HG03442 (cell line): Measurements from ENCODE around the gene KANSL1.

Experiments used
- ATAC-seq: cut with Tn5 transposase; IDR thresholded peaks from one replicate; pipeline ENCODE4 v1.9.1; 2021; ENCODE audit warnings: mild to moderate bottlenecking, moderate library complexity; ENCODE audit not compliant: unreplicated experiment

The KANSL1 gene

DNA sequence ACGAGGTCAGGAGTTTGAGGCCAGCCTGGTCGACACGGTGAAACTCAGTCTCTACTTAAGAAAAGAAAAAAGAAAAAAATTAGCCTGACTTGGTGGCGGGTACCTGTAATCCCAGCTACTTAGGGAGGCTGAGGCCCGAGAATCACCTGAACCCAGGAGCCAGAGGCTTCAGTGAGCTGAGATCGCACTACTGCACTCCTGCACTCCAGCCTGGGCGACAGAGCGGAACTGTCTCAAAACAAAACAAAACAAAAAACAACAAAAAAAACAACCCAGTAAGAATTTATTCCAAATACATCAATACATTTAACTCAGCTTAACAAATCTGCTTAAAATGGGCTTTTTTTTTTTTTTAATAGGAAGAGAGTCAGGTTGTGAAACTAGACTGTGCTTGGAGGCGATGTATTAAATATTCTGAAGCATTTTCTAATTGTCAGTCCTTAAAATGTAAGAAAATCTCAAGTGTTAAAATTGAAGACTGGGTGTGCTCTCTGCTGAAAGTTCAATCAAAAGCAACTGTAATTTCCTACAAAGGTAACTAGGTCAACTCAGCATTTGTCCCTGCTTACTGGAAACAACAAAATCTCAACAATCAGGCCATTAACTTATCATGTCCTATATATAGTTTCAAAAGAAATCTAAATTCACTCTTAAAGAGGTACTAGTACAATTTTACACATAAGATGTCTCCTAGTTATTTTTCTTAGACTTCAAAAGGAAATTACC lies 23.2 kb downstream of the KANSL1 start:
- no peak for ATAC-seq

DNA sequence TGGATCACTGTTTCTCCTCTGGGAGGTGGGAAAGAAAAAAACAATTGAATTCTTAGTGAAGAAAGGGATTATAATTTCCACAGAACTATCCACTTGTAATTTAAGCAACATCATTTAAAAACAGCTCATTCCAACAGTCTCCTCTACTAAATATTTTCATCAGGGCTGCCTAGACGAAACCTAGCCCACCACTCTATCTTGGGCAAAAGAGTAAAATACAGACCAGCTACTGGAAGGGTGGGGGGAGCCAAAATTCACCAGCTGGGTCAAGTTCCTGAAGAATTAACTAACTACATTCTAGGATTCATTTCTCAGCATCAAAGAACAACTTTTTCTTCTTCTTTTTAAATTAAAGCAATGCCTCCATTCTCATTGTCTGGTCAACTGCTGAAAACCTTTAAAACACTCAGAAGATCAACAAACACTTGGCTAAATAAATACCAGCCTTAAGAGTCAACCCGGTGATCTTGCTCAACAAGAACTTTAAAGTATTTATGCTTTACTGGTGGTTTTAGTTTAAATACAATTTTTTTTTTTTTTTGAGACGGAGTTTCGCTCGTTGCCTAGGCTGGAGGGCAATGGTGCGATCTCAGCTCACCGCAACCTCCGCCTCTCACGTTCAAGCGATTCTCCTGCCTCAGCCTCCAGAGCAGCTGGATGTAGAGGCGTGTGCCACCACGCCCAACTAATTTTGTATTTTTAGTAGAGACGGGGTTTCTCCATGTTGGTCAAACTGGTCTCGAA lies 25.2 kb downstream of the KANSL1 start:
- no peak for ATAC-seq

DNA sequence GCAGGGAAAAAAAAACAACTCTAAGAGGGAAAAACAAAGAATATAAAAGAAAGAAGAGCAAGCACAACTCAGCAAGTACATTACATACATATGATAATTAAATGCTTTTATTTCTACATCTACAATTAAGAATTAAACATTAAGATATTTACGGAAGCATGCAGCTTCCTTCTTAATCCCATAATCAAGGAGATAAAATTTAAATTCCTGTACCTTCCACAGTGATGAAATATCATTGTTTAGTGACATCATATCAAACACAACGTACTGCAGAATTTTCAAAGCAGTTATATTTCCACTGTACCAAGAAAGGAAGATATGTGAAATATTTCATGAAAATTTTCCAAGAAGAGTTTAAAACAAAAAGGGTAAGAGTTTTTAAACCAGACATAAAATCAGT lies 26.0 kb downstream of the KANSL1 start:
- ATAC-seq, result no peak

DNA sequence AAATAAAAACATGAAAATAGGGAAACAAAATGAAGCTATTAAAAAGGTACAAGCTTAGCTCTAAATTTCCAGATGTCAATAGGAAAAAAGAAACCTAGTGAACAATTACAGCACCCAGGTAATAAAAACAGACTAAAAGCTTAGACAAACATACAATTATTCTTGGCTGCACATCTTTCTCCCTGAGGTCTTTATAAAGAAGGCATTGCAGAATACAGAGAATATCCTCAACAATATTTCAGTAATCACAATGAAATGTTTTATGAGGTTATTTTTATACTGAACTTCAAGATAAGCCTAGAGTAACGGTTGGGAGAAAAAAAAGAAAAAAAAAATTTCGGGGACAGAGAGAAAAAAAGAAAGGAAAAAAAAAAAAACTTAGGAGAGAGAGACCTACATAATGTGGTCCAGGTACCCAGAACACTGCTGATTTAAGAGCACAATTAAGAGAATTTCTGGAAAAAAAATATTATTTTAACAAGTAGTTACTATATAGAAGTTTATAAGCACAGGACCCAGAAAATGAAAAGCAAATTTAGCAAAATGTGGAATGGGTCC lies 26.5 kb downstream of the KANSL1 start:
- ATAC-seq, result no peak

DNA sequence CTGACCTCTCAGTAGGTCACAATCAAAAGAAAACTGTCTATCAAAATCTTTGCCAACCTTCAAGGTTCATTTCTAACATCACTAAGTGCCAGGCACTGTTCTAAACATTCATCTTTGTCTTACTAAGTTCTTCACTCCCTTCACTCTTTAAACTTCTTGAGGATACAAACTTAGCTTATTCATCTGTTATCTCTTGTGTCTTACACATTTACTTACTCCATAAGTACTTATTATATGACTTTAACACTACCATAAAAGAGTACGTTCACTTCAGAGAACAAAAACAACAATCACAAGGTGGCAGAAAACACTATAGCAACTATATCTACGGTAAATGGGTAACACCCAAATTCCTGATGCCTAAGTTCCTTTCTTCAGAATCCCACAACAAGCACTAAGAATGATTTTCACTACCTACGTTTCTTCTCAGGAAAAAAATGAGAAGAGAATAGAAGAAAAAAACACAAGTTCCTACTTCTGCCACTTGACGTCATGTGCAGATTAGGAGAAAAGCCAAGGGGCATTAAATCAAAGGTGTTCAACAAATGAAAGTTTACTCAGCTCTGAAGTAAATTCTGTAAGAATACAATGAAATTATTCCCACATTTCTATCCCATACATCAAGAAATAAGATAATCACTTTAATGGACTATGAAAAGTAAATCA lies 29.2 kb downstream of the KANSL1 start:
- no peak for ATAC-seq

DNA sequence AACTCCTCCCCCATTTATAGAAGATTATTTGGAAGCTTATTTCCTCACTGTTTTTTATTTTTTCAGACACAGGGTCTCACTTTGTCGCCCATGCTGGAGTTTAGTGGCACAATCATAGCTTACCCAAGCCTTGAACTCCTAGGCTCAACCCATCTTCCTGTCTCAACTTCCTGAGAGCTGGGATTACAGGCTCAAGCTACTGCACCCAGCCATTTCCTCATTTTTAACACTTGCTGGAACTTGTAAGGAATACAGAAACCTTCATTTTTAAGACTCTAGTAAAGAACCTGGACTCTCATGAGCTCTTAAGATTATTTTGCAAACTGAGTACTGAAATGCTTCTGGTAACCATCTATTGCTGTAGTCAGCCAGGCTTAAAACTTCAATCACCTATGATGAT lies 29.9 kb downstream of the KANSL1 start:
- ATAC-seq, result no peak

DNA sequence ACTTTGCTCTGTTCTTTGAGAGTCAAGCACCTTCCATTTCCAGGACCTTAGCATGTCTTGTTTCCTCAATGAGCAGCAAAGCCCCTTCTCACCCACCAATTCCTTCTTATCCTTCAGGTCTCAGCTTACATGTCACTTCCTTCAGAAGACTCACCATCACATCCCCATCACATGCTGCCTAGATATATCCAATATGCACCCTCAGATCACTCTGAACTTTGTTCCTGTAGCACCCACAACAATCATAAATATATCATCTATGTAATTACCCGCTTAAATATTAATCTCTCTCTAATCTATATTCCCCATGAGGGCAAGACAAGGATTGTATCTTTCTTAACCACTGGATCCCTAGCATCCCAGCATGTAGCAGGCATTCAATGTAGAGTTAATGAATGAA lies 30.4 kb downstream of the KANSL1 start:
- no peak for ATAC-seq

DNA sequence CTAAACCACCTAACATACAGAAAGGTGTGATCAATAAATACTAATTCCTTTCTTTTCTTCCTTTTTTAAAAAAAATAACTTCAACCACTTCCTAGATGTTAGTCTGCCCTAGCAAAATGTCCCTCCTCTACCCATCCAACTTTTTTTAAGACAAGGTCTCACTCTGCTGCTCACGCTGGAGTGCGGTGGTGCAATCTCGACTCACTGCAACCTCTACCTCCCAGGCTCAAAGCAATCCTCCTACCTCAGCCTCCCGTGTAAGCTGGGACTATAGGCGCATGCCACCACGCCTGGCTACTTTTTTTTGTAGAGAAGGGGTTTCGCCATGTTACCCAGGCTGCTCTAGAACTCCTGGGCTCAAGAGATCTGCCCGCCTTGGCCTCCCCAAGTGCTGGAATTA lies 33.1 kb downstream of the KANSL1 start:
- ATAC-seq, result no peak

DNA sequence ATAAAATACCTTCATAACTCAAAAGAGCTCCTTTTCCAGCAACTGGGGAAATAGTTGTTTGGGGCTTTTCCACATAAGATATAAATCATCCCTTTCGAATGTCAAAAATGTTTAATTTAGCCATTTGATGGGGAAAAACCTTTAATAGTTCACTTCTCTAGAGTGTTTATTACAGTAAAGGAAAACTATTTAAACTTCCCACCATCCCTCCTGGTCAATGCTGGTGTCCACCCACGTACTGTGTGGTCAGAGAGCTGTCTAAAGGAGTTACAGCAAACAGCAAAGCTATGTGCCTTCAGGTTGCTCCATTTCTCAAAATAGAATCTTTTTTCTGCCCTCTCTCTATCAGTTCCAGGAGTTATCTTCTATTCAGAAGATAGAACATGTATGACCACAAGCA lies 33.5 kb downstream of the KANSL1 start:
- no peak for ATAC-seq

DNA sequence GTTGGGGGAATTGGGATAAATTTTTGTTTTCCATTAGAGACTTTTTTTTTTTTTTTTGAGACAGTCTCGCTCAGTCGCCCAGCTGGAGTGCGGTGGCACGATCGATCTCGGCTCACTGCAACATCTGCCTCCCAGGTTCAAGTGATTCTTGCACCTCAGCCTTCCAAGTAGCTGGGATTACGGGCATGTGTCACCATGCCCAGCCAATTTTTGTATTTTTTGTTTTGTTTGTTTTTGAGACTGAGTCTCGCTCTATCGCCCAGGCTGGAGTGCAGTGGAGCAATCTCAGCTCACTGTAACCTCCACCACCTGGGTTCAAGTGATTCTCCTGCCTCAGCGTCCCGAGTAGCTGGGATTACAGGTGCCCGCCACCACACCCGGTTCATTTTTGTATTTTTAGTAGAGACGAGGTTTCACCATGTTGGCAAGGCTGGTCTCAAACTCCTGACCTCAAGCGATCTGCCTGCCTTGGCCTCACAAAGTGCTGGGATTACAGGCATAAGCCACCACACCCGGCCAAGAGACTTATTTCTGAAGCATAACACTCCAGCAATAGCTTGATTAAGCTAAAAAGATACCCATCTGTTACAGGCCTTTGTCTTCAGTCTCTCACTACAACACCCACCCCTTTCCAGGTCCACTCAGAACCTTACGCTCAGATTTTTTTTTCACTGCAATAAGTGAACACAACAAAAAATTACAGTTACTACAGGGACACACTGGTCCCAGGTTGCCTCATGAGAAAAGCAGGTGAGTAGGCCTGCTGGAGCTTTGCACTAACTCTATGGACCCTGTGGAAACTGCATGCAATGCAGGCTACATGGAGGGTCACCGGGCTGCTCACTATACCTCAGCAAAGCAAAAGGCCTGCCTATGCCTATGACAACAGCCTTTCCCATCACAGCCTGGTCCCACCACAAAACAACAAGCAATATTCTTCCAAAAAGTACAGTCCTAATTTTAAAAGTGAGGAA lies 34.6 kb downstream of the KANSL1 start:
- ATAC-seq, result no peak

DNA sequence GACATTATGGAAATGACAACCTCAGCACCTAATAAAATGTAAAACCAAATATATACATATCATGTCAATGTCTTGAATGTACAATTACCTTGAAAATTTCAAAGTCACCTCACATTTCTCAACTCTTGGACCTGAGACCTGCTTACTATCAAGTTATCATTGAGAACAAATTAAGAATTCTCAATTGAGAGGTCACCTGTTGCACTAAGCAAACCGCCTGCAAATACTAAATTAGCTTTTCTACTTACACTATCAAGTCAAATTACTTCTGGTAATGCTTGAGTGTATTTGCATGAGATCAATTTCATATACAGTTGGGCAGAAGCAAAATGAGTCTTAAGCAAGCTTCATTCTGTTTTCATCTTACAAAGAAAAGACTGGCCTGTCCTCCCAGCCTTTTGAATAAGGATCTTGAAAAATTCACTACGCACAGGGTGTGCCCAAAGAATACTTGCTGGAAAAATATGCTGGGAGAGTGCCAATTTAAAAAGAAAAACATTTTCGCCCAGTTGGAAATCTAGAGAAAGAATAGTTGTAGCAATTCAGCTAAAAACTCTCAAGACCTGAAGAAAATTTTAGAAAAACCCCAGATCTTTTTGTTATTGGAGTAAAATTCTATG lies 35.7 kb downstream of the KANSL1 start:
- no peak for ATAC-seq

DNA sequence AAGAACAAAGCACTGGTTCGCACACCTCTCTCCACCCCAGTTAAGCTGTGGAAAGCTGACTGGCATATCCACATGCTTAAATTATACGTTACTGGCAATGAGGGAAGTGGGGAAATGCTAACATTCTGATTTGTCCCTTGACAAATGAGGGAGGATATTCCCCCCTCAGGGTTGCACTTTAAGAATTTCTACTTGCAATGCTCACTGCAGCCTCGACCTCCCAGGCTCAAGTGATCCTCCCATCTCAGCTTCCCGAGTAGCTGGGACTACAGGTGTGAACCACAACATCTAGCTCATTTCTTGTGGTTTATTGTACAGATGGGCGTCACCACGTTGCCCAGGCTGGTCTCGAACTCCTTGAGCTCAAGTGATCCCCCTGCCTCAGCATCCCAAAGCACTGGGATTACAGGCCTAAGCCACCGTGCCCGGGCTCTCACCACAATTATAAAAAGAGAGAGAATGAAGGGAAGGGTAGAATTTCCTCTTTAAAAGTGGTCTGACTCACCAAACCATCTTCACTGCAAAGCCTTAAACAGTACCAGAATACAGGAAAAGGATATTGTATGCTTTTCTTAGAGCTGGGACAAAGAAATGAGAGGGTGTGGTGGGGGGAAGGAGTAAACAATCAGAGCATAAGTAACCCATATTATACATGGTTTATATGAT lies 38.9 kb downstream of the KANSL1 start:
- ATAC-seq, result no peak

DNA sequence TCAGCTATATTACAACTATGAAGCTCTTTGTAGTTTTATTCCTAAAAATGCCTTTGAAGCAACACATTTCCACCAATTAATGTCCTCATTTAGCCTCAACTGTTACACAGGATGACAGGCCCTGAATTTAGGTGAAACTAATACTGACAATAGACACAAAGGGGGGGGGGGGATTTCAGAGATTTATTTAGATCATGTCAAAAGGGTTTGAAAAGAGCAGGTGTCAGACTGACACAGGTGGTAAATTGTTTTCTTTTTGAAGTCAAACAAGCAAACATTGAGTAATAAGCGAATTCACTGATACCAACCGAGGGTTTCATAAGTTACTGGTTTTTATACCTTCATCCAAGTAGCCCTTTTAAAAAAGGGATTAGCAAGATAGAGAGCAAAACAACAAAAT lies 40.8 kb downstream of the KANSL1 start:
- no peak for ATAC-seq

DNA sequence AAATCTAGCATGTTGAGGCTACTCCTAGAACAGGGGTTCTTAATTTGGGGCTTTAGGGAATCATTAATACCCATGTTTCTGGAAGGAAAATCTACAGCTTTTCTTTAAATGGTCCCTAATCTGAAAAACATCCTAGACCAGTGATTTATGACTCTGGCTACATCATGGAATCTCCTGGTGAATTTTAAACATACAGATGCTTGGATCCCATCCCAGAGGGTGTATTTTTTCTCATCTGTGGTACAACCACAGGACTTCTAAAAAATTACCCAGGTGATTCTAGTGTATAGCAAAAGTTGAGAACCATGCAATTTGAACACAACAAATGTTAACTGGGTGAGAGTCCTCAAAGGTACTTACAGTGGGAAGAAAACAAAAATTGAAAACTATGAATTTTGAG lies 41.5 kb downstream of the KANSL1 start:
- no peak for ATAC-seq

DNA sequence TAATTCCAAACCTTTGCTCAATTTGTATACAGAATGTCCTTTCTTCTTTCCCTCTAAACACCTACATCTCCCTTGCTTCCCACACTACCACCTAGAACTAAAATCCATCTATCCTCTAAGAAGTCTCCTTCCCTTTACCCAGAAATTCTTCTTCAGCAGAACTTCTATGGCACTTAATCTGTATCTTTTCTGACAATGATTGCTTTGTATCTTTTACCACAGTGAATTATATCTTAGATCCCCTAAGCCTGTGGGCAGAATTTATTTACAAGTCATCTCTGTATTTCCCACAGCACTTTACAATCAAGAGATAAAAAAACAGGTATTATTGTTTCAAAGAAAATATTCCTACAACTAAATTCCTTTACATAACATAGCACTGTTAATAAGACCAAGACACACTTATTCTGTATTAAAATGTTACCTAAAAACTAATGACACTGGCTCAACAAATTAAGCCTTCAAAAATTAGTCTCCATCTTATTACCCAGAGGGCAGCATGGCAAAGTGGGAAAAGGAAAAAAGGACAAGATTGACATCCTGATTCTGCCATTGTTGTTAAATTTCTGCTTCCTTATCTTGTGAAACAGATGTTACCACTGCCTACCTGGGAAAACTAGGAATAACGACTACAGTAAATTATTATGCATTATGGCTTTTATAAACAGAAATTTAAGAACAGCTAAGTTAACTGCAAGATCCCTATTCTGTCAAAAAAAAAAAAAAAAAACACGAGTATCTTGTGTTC lies 42.8 kb downstream of the KANSL1 start:
- ATAC-seq, result no peak

DNA sequence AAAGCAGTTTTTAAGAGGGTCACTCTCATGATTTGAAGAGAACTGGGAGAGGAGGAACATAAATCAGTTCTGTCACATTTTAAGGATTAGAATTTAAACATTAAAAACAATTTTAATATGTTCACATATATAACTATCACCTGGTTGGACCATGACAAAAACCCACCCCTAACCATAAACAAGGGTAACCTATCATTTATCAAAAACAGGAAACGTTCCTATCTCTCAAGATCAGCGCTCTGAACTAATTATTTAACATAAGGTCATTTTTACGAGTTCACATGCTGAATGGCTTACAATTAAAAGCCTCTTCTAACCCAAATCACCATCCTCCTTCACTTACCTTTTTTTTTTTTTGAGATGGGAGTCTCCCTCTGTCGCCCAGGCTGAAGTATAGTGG lies 45.0 kb downstream of the KANSL1 start:
- no peak for ATAC-seq

DNA sequence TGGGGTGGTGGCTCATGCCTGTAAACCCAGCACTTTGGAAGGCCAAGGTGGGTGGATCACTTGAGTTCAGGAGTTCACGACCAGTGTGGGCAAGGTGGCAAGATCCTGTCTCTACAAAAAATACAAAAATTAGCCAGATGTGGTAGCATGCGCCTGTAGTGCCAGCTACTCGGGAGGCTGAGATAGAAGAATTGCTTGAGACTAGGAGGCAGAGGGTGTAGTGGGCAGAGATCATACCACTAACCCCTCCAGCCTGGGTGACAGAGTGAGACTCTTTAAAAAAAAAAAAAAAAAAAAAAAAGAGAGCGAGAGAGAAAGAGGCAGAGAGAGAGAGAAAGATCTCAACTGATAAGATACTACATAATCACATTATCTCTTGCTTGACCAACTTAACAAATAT lies 45.9 kb downstream of the KANSL1 start:
- ATAC-seq, result no peak

DNA sequence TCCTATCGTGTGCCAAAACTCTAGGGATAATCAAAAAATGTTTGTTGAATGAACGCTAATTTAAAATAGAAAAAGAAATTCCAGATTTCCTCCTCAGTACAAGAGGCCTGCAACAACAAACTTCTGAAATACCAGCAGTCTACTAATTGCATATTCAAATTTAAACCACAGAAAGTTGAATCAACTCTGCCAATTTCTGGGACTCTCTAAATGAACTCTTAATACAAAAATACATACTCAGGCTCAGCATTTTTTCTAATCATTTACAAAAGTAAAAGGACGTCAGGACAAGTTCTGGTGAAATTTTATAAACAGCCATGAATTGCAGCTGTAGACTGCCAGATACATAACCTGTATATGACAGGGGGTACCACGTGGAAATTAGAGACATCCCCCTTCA lies 49.0 kb downstream of the KANSL1 start:
- no peak for ATAC-seq

DNA sequence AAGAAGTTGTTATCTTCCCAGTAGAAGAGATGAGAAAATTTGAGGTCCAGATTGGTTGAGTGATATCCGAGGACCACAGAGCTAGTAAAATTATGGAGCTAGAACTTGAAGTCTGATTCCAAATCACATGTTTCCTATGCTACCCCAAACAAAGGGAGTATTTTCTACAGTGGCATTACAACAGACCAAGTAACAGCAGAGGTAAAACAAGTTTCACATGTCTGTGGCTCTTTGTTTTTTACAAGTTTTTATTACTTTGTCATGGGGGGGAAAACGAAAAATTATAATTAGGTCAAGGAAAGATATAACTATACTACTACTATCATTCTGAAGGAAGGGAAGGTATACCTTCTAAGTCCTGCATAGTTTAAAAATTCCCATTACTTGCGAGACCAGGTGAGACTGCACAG lies 49.4 kb downstream of the KANSL1 start:
- ATAC-seq, result no peak
